H1 (cell line): Measurements from ENCODE around the gene FOXF1. TPM values are rescaled to one million over a fixed set of nuclear protein-coding genes. Genes with fewer than 3 reads are reported as not detected.

Experiments
- CTCF ChIA-PET: fragments of 300-600 bp; sonication (Branson Sonifier 250); formaldehyde crosslinking; loops from one replicate; lab custom pipeline; 2021; ENCODE audit not compliant: partially characterized antibody; lab: Charles Lee
- POLR2A ChIA-PET: fragments of 300-600 bp; sonication (Branson Sonifier 250); formaldehyde crosslinking; loops from one replicate; lab custom pipeline; 2021; ENCODE audit warnings: inconsistent platforms; ENCODE audit not compliant: partially characterized antibody; lab: Charles Lee
- DNase-seq, 2 experiments: peaks; one replicate each; pipeline versions ENCODE4 v3.0.0 to v3.0.0-alpha.2; 2010 to 2022; ENCODE audit warnings: low spot score in 2 of 2, low read depth in 1 of 2, mixed read lengths in 1 of 2
- FAIRE-seq: peaks from 2 replicates; lab custom pipeline; 2011; peaks lifted over from hg19 to GRCh38; lab: Jason Lieb, UNC
- H2AFZ ChIP-seq: 2 replicates; pipeline ENCODE4 v1.8.1; 2012; ENCODE audit warnings: low read length, inconsistent platforms
- H2AK5ac ChIP-seq: 2 replicates; pipeline ENCODE4 v1.6.1; 2013; ENCODE audit warnings: low read depth, low read length
- H2BK120ac ChIP-seq: replicated peaks from 2 replicates; pipeline ENCODE3; 2013; ENCODE audit warnings: low read depth, low read length, inconsistent platforms
- H2BK12ac ChIP-seq: 2 replicates; pipeline ENCODE4 v1.6.1; 2013; ENCODE audit warnings: low read depth, low read length
- H2BK15ac ChIP-seq: 2 replicates; pipeline ENCODE4 v1.6.1; 2013; ENCODE audit warnings: low read length
- H2BK20ac ChIP-seq: 2 replicates; pipeline ENCODE4 v1.6.1; 2013; ENCODE audit warnings: low read length
- H2BK5ac ChIP-seq: 2 replicates; pipeline ENCODE4 v1.6.1; 2013; ENCODE audit warnings: low read depth, low read length
- H3K14ac ChIP-seq: 2 replicates; pipeline ENCODE4 v1.6.1; 2013; ENCODE audit warnings: inconsistent platforms; ENCODE audit not compliant: insufficient read length
- H3K18ac ChIP-seq: 2 replicates; pipeline ENCODE4 v1.6.1; 2013; ENCODE audit warnings: low read length; ENCODE audit errors: extremely low read depth
- H3K23ac ChIP-seq: 2 replicates; pipeline ENCODE4 v1.6.1; 2013; ENCODE audit warnings: inconsistent platforms; ENCODE audit not compliant: insufficient read length
- H3K23me2 ChIP-seq: 2 replicates; pipeline ENCODE4 v1.6.1; 2013; ENCODE audit warnings: low read depth, low read length
- H3K27ac ChIP-seq: 2 replicates; pipeline ENCODE4 v1.6.1; 2011; ENCODE audit warnings: low read depth, low read length, inconsistent platforms
- H3K27me3 ChIP-seq, 4 experiments: replicated peaks in 1 of 4; 1 replicate in 1 of 4; 2 replicates in 3 of 4; pipeline versions ENCODE4 v1.6.1 to v1.8.1; 2011 to 2013; ENCODE audit warnings: low read length in 3 of 4, mild to moderate bottlenecking in 3 of 4, inconsistent platforms in 2 of 4, mixed read lengths in 2 of 4, moderate library complexity in 1 of 4; ENCODE audit not compliant: control insufficient read depth in 3 of 4, insufficient read depth in 3 of 4; ENCODE audit errors: extremely low read depth in 1 of 4
- H3K36me3 ChIP-seq, 4 experiments: 2 replicates each; pipeline versions ENCODE4 v1.6.1 to v1.8.1; 2011 to 2013; ENCODE audit warnings: mild to moderate bottlenecking in 4 of 4, low read length in 3 of 4, moderate library complexity in 2 of 4, control low read depth in 1 of 4, inconsistent platforms in 1 of 4; ENCODE audit not compliant: insufficient read depth in 4 of 4, control insufficient read depth in 2 of 4
- H3K4ac ChIP-seq: replicated peaks from 2 replicates; pipeline ENCODE3; 2013; ENCODE audit warnings: low read length, low read depth, mixed read lengths, inconsistent platforms; ENCODE audit not compliant: insufficient read length
- H3K4me1 ChIP-seq, 4 experiments: replicated peaks in 1 of 4; 1 replicate in 1 of 4; 2 replicates in 3 of 4; pipeline versions ENCODE4 v1.6.1 to v1.8.1; 2011 to 2013; ENCODE audit warnings: low read length in 3 of 4, inconsistent platforms in 2 of 4, mixed read lengths in 1 of 4; ENCODE audit not compliant: insufficient read depth in 4 of 4, control insufficient read depth in 3 of 4
- H3K4me2 ChIP-seq, 2 experiments: 2 replicates each; pipeline versions ENCODE4 v1.6.1 to v1.8.1; 2011 to 2013; ENCODE audit warnings: low read depth in 2 of 2, low read length in 2 of 2, control low read depth in 1 of 2, inconsistent platforms in 1 of 2, mild to moderate bottlenecking in 1 of 2; ENCODE audit not compliant: insufficient read depth in 1 of 2
- H3K4me3 ChIP-seq, 4 experiments: fragments of 200-600, 300-600 bp in 1 of 4; sonication (generic), shearing (Covaris generic), sonication (Bioruptor Twin) in 1 of 4; 2 replicates each; pipeline versions ENCODE4 v1.5.1 to v1.8.1; 2011 to 2016; ENCODE audit warnings: low read length in 4 of 4, low read depth in 3 of 4, control low read depth in 2 of 4, inconsistent platforms in 2 of 4, mild to moderate bottlenecking in 2 of 4, mixed read lengths in 1 of 4, moderate library complexity in 1 of 4; ENCODE audit not compliant: insufficient read depth in 2 of 4; ENCODE audit errors: extremely low read depth in 1 of 4
- H3K56ac ChIP-seq: replicated peaks from 2 replicates; pipeline ENCODE3; 2013; ENCODE audit warnings: low read depth, mild to moderate bottlenecking, mixed read lengths, low read length, inconsistent platforms; ENCODE audit not compliant: insufficient read length
- H3K79me1 ChIP-seq: 2 replicates; pipeline ENCODE4 v1.6.1; 2013; ENCODE audit warnings: low read depth, low read length, control low read depth
- H3K79me2 ChIP-seq, 2 experiments: 2 replicates each; pipeline versions ENCODE4 v1.6.1 to v1.8.1; 2012 to 2013; ENCODE audit warnings: low read length in 2 of 2, mild to moderate bottlenecking in 2 of 2, inconsistent platforms in 1 of 2; ENCODE audit not compliant: insufficient read depth in 2 of 2, control insufficient read depth in 1 of 2
- H3K9ac ChIP-seq, 4 experiments: replicated peaks in 1 of 4; 1 replicate in 1 of 4; 2 replicates in 3 of 4; pipeline versions ENCODE4 v1.6.1 to v1.8.1; 2011 to 2013; ENCODE audit warnings: low read depth in 3 of 4, low read length in 3 of 4, control low read depth in 2 of 4, mild to moderate bottlenecking in 2 of 4, moderate library complexity in 2 of 4, inconsistent platforms in 1 of 4; ENCODE audit errors: extremely low read depth in 1 of 4
- H3K9me3 ChIP-seq, 2 experiments: 2 replicates each; pipeline versions ENCODE4 v1.6.1 to v1.8.1; 2012 to 2013; ENCODE audit warnings: mild to moderate bottlenecking in 2 of 2, moderate library complexity in 2 of 2, control low read depth in 1 of 2, inconsistent platforms in 1 of 2, low read depth in 1 of 2, low read length in 1 of 2, mixed read lengths in 1 of 2; ENCODE audit not compliant: insufficient read depth in 2 of 2
- H4K20me1 ChIP-seq, 2 experiments: replicated peaks in 1 of 2; 2 replicates each; pipeline versions ENCODE3 to v1.8.1; 2011 to 2013; ENCODE audit warnings: inconsistent platforms in 2 of 2, low read length in 2 of 2, mild to moderate bottlenecking in 1 of 2; ENCODE audit not compliant: insufficient read depth in 2 of 2, control insufficient read depth in 1 of 2
- H4K5ac ChIP-seq: 2 replicates; pipeline ENCODE4 v1.6.1; 2013; ENCODE audit warnings: low read length, low read depth, mixed read lengths, inconsistent platforms; ENCODE audit not compliant: insufficient read length
- H4K8ac ChIP-seq: 2 replicates; pipeline ENCODE4 v1.8.0; 2013; ENCODE audit warnings: mild to moderate bottlenecking, moderate library complexity, low read length, inconsistent platforms; ENCODE audit not compliant: insufficient read depth; ENCODE audit errors: extremely low read depth
- H4K91ac ChIP-seq: replicated peaks from 2 replicates; pipeline ENCODE3; 2013; ENCODE audit warnings: low read length, mixed read lengths, inconsistent platforms; ENCODE audit not compliant: insufficient read length
- ASH2L ChIP-seq: fragments of 200-600, 300-600 bp; sonication (generic); IDR thresholded peaks from one replicate; pipeline ENCODE4 v1.7.1; 2017; ENCODE audit warnings: low read length
- CBX8 ChIP-seq: fragments of 300-800, 300-1000 bp; sonication (generic); IDR thresholded peaks from 2 replicates; pipeline ENCODE4 v1.7.1; 2016; ENCODE audit warnings: low read depth, low read length, borderline replicate concordance
- CTBP2 ChIP-seq: IDR thresholded peaks from 2 replicates; pipeline ENCODE4 v1.7.0; 2011; ENCODE audit warnings: borderline replicate concordance, mild to moderate bottlenecking, moderate library complexity, mixed read lengths, low read length; ENCODE audit not compliant: insufficient read depth, insufficient read length
- EGR1 ChIP-seq: IDR thresholded peaks from 2 replicates; pipeline ENCODE4 v1.6.1; 2011; ENCODE audit warnings: low read depth, low read length, borderline replicate concordance
- JUND ChIP-seq: IDR thresholded peaks from 2 replicates; pipeline ENCODE4 v1.6.1; 2011; ENCODE audit warnings: mild to moderate bottlenecking, improper control_type of control experiment, low read length
- NANOG ChIP-seq: IDR thresholded peaks from 2 replicates; pipeline ENCODE4 v1.6.1; 2011; ENCODE audit warnings: low read length, low read depth, mild to moderate bottlenecking, inconsistent platforms; ENCODE audit not compliant: insufficient read depth, poor library complexity, severe bottlenecking
- PHF8 ChIP-seq: fragments of 200-600 bp; sonication (generic); conservative IDR thresholded peaks from 2 replicates; pipeline ENCODE4 v1.7.1; 2012; ENCODE audit warnings: low read depth, mild to moderate bottlenecking, inconsistent platforms, low read length, moderate library complexity
- SIRT6 ChIP-seq: IDR thresholded peaks from one replicate; pipeline ENCODE4 v1.7.1; 2012; ENCODE audit warnings: low read length, inconsistent platforms
- SUZ12 ChIP-seq: fragments of 200-600 bp; sonication (generic); IDR thresholded peaks from 2 replicates; pipeline ENCODE4 v1.6.1; 2012; ENCODE audit warnings: mild to moderate bottlenecking, inconsistent platforms, low read length, moderate library complexity, mixed read lengths
- TBP ChIP-seq: IDR thresholded peaks from 2 replicates; pipeline ENCODE4 v1.6.1; 2011; ENCODE audit warnings: low read depth, low read length, improper control_type of control experiment
- WGBS, 2 experiments: shearing (Covaris generic) in 1 of 2; methylation state at CpG; one replicate each; pipeline versions ENCODE4 v1.1.6 to v1.1.7; 2013 to 2015; ENCODE audit warnings: low lambda C conversion rate in 2 of 2, mixed read lengths in 2 of 2, inconsistent platforms in 1 of 2, low coverage in 1 of 2, missing lambda C conversion rate in 1 of 2; ENCODE audit not compliant: insufficient replicate concordance in 2 of 2, insufficient coverage in 1 of 2, insufficient read length in 1 of 2; ENCODE audit errors: extremely low coverage in 1 of 2, missing lambda C conversion rate in 1 of 2; 5-methylcytosine and 5-hydroxymethylcytosine counted together
- polyA plus RNA-seq, 7 experiments: library from polyadenylated mRNA; depleted of rRNA in 3 of 7; stranded (reverse) in 5 of 7; unstranded in 2 of 7; fragments of >200 nt in 5 of 7; fragments of 200-250 nt in 2 of 7; gene quantifications; 1 replicate in 5 of 7; 2 replicates in 1 of 7; 4 replicates in 1 of 7; pipeline versions ENCODE4 v1.2.1 to v1.2.3, GENCODE V29; 2011 to 2013; ENCODE audit warnings: missing spikeins in 2 of 7, mixed read lengths in 2 of 7
- total RNA-seq: library from RNA; stranded (reverse); fragmentation: NEBNext Ultra II Directional; extraction: Animal tissue kit (Norgen Biotek cat#: 25700); gene quantifications from 2 replicates; pipeline ENCODE4 v1.2.1, GENCODE V29; 2021

Gene FOXF1
- total and polyA plus RNA-seq, 2 of the 8 experiments (the other 6 are each of a cell fraction or from before 2014, with no cell fraction given): 0.02 TPM; not detected in 1

GRCh38 chr16:86509759-86510464 lies 415 bp upstream of the FOXF1 start:
- Histone ChIP-seq H4K20me1 (peaks cover 28 to 41% of the 10 kb centered on the region in 2 experiments), H2BK120ac (no peak overlapping the region), H3K4me1 (peaks cover under 1 to 48% (median 28%) of the 10 kb centered on the region in 4 experiments), H3K4me2 (peak overlapping the region; percentile 73 to 84), H3K9ac (no peak overlapping the region), H3K79me2 (no peaks in the 10 kb centered on the region), H4K5ac (no peak overlapping the region), H3K23me2 (peaks cover 5% of the 10 kb centered on the region; the same call in 1 of the 2 replicates), H4K91ac (no peak overlapping the region), H2BK20ac (no peak overlapping the region), H3K79me1 (no peaks in the 10 kb centered on the region), H3K14ac (no peak overlapping the region), H2BK15ac (no peak overlapping the region), H3K4me3 (peak overlapping the region; percentile 20 to 60 (median 28); a peak in 7 of 8 replicates), H2BK12ac (no peak overlapping the region; the same call in 1 of the 2 replicates), H3K36me3 (peaks cover 0 to 7% (median 0%) of the 10 kb centered on the region in 4 experiments; a peak in 1 of 8 replicates), H2AFZ (no peak overlapping the region), H3K18ac (no peak overlapping the region; the same call in 1 of the 2 replicates), H3K23ac (no peak overlapping the region), H3K9me3 (no peaks in the 10 kb centered on the region), H4K8ac (no peak overlapping the region), H3K56ac (no peak overlapping the region), H3K27ac (no peak overlapping the region), H3K4ac (no peak overlapping the region), H2AK5ac (no peak overlapping the region), H3K27me3 (peaks cover 88 to 97% (median 96%) of the 10 kb centered on the region in 4 experiments), H2BK5ac (no peak overlapping the region)
- ChIA-PET CTCF (interaction anchor here (1.0 to 1.6 kb wide), 3 partner anchors 12 to 466 kb away, joined by 3 to 4 read pairs (median 3); no protein-coding TSS in a partner anchor), POLR2A (interaction anchor here (0.9 kb wide), 1 partner anchor 223 kb away, joined by 3 read pairs; no protein-coding TSS in a partner anchor)
- 0% methylated on average over 33 of the region's 84 CpGs; no CpG with 5 or more reads in 1 of the 2 experiments for WGBS, 2 experiments
- FAIRE-seq (no peak), DNase-seq (peak in 1 of 2 experiments; percentile 82)
- TF ChIP-seq CTBP2 (peak; percentile 8), SIRT6 (no peak), PHF8 (no peak), SUZ12 (no peak), EGR1 (peak; percentile 64; the same call in 1 of the 2 replicates), JUND (no peak), CBX8 (no peak), ASH2L (peak; percentile 57), TBP (no peak), NANOG (no peak)
